ENCODE measurements around the gene MTHFS.

The MTHFS gene

GRCh38 chr15:79874242-79874641 lies 22.6 kb downstream of the MTHFS start:
- no peak for DNase-seq

DNA sequence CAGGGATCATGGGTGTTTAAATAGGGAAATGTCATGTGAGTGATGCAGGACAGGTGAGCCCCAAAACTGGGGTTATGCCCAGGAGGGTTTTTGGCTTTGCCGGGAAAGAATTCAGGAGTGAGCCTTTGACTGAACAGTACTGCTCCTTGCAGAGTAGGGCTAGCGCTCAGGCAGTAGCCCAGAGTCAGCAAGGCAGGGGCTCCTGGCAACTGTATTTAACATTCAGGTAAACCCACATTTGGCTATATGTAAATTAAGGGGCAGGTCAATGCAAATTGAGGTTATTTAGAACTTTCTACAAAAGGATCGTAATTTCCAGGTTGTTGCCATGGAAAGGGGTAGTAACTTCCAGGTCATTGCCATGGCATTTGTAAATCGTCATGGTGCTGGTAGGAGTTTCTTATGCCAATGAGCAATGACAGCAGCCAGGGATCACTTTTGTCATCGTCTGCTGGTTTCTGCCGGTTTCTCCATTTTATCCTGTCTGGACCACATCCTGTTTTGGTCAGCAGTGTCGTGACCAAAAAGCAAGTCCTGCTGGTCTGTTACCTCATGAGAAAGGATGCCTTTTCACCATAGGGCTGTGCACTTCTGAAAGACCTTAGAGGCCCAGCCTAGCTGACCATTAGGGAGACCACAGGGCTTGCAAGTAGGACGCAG lies 24.3 kb downstream of the MTHFS start:
- DNase-seq = no peak

- DNase-seq = no peak
Observed at GRCh38 chr15:79868554-79868953, 28.3 kb downstream of the MTHFS start.

- DNase-seq = no peak
Observed at GRCh38 chr15:79863886-79864285, 32.9 kb downstream of the MTHFS start.

DNA sequence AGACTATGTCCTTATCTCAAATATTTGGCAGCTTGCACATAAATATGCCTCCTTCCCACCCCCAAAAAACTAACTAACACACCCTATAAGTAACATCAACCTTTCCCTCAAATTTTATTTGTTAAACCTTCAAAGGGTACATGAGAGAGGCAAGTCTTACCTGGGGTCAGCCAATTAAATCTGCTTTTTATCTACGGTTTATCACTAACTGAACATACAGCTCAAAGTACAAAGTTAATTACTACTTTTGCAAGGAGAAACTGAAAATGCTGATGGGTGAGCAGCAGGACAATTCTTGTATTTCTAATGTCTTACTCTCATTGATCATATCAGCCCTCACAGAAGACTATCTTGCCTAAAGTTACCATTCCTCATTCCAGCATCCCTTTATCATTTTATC lies 34.6 kb downstream of the MTHFS start:
- no peak for DNase-seq

- DNase-seq = no peak
Observed at GRCh38 chr15:79860661-79861060, 36.2 kb downstream of the MTHFS start.

DNA sequence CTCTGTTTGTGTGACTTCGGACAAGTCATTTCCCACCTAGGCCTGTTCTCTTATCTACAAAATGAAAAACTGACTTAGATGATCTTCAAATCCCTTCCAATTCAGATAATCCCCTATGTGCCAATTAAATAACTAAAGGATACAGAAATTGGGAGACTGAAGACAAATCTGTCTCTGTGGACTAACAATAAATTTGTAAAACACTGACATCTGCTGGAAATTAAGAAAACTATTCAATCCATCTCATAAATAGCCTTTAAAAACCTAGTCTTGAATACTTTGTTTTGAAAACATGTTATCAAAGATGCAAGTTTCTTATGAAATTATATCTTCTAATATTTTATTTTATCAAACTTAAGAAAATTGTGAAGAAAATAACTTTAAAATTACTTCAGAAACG lies 38.3 kb downstream of the MTHFS start:
- DNase-seq = no peak

- DNase-seq = no peak
Observed at GRCh38 chr15:79853492-79854328, 43.1 kb downstream of the MTHFS start.

DNA sequence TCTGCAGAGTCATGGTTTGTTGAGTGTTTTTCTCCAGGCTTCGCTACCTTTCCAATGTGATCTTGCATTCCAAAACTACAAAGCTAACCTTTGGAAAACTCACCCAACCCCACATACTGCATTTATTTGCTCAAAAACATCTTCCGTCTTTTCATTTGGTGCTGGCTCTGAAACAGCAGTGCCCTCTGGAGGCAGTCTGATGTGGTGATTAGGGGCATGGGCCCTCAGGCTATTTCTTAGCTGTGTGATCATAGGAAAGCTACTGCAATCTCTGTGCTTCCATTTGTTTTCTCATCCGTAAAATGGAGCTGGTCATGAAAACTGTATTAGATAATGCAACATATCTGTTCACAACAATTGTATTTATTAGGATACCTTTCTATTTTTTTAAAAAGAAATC lies 47.0 kb downstream of the MTHFS start:
- no peak for DNase-seq

DNA sequence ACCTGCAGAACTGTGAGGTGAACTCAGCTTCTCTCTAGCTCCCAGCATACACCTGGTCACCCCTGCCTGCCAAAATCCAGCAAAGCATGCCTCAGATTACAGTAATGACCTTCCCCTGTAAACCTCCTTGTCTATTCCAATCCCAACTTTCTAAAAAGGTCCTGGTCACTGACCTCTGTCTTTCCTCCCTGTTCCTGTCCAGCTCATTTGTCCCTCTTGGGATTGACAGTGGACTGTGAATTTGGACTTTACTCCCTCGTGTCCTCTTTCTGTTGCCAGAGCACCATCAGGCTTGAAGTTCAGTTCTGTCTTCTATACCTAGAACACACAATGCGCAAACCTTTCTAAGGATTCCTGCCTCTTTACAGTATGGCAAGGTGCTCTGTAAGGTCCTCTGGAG lies 50.3 kb downstream of the MTHFS start:
- no peak for DNase-seq

- DNase-seq = no peak
Observed at GRCh38 chr15:79844221-79844620, 52.6 kb downstream of the MTHFS start.

DNA sequence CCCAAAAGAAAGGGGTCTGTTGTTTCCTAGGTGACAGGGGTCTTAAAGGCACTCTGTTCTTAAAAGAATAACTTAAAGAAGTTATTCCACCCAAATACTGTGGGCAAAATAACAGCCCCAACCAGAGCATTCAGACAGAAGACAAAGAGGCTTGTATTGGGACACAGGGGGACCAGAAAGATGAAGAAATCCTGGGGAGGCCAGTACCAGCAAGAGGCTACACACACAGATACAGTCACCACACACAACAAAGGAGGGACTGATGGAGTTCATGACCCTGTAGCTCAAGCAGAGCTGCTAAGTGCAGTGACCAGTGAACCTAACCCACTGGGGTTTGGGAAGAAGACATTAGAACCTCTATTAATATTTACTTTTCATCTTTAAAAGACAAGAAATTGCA lies 59.0 kb downstream of the MTHFS start:
- DNase-seq = no peak

- DNase-seq = no peak
Observed at GRCh38 chr15:79834495-79834894, 62.3 kb downstream of the MTHFS start.

DNA sequence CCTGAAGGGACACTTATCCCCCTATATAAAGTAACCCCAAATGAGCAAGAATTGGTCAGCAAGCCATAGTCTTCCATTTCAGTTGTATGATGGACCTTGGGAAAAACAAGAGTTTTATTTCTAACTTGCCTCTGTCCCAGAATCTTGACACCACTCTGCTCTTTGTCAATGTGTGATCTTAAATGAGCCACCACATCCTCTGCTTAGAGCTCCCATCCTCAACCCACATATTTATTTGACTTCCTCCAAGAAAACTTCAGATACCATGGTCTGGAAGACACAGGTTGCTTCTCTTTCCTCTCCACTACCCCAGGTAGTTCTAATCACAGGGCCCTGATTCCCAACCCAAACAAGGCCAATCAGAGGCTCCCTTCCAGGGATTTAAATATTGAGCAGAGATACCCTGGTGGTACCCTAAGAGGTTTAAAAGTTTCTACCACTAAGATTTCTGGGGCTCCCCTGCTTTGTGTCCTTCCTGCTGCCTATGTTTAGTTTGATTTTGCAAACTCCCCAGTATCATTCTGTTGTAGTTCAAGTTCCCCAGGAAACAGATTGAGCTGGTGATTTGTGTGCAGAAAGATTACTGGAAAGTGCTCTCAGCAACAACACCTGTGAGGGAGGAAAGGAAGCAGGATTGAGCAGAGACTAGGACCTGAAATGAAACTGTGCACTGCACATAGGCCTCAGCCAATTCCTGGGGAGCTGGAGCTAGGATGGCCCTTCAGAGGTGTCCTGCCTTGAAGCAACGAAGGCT lies 64.3 kb downstream of the MTHFS start:
- no peak for DNase-seq

GRCh38 chr15:79831604-79832003 lies 65.2 kb downstream of the MTHFS start:
- DNase-seq = no peak

DNA sequence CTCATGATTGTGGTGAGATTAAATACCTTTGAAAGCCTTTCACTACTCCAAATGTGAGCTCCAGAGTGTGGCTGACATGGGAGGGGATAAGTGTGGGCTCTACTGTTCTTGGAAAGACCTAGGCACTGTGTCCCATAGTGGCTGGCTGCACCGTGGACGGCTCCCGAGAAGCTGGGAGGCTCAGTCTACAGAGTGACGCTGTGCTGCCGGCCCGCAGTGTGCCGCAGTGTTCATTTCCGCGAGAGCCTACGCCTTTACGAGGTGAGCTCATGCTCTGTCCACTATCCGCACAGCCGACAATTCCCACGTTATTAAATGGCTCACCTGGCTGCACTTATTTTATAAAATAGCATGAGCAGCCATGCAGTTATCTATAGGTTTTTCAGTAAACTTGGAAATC lies 66.9 kb downstream of the MTHFS start:
- no peak for DNase-seq

DNA sequence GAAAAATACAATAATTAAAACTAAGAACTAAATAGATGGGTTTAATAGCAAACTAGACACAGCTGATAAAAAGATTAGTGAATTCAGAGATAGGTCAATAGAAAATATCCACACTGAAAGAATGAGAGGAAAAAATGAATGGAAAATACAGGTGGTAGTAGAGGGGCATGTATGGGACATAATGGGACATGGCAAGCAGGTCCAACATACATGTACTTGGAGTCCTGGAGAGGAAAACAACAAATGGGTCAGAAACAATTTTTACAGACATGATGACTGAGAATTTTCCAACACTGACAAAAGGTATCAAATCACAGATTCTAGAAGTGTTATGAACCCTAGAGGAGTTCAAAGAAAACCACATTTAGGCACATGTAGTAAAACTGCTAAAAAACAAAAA lies 68.4 kb downstream of the MTHFS start:
- DNase-seq = no peak

GRCh38 chr15:79826800-79827199 lies 70.0 kb downstream of the MTHFS start:
- DNase-seq = no peak

DNA sequence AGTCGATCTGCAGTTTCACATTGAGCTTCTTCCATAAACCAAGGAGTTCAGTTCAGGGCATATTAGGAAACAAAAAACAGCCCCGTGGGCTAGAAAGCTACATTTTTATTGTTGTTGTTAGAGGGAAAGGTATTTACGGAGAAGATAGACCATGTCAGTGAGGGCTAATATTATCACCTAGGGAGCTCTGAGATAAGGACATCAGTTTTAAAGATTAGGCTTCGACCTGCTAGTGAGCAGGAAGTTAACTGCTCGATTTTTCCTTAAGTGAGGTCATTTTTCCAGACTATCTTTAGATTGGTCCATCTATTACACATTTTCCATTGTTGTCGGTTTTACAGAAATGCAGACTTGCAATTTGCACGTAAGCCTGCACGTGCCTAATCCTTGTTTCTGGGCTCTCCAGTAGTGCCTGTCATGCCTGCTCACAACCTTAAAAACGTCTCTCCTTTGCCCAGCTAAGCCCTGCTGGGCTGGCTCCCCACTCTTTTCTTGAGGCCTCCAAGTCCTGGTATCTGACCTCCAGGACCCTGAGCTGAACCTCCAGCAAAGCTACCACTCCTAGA lies 72.6 kb downstream of the MTHFS start:
- DNase-seq = no peak

DNA sequence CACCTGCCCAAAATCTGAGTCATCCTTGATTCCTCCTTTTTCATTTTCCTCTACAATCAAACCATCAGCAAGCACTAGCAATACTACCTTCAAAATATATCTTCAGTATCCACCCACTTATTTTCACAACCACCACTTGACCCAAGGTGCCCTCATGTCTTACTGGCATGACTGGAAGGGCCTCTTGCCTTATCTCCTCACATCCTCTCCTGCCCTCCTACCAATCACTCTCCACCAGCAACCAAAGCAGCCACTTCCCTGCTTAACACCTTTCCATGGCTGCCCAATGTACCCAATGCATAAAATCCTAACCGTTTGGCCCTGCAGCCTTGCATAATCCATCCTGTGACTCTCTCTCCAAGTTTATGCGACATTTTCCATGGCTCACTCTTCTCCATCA lies 76.0 kb downstream of the MTHFS start:
- no peak for DNase-seq

GRCh38 chr15:79820176-79820575 lies 76.6 kb downstream of the MTHFS start:
- no peak for DNase-seq

DNA sequence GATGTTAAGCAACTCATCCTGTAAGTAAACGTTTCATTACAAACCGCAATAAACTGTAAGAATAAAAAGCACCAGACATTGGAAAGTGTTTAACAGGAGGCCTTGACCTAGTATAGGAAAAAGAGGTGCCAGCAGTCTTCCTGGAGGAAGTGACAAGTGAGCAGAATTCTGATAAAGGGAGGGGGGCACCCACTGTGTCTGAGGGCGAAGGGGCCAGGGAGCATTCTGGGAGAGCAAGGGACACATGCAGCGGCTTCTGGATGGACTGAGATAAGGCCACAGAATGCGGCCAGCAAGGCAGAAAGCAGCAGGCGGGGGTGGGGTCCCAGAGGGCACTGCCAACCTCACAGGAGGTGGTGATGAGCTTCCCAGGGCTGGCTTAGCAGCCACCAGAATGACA lies 80.2 kb downstream of the MTHFS start:
- no peak for DNase-seq

DNA sequence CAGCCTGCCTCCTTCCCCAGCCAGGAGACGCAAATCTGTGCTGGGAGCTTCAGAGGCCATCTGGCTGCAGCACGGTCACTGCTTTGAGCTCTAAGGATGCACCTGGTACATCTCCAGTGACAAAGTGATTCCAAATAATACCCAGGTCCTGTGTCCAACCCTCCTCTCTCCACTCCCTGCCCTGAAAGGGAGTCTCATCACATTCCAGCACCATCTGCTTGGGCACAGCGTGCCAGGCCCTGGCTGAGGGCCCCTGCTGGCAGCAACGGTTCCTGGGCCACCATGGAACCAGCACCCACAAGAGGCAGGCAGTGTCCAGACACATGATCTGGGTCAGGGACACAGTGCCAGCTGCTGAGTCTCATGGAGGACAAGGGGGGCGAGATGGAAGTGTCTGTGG lies 81.3 kb downstream of the MTHFS start:
- no peak for DNase-seq

DNA sequence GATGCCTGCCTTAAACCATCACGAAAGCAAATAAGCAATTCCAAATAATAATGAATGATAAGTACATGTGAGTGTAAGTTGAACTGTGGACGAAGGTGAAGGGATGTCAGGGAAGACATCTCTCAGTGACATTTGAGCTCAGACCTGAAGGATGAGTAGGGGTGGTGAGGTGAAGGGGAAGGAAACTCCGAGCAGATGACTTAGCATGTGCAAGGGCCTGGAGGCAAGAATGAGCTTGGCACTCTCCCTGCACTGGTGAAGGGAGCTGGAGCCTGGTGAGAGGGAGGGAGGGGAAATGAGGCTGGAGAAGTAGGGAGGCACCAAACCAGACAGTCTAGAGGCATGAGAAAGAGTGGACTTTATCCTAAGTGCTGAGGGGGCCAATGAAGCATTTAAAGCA lies 84.3 kb downstream of the MTHFS start:
- no peak for DNase-seq
